DMS 273 (cell line): ENCODE data around the gene RAB3B.
"Not testable (repeated sequence)": the region's sequence is repeated elsewhere in the genome, so short reads cannot be mapped to it uniquely, and the experiment has no call there.

ENCODE experiments used
- DNase-seq: peaks from one replicate; lab custom pipeline; 2025; ENCODE audit not compliant: unreplicated experiment; lab: John Stamatoyannopoulos, UW

RAB3B gene, protein sequence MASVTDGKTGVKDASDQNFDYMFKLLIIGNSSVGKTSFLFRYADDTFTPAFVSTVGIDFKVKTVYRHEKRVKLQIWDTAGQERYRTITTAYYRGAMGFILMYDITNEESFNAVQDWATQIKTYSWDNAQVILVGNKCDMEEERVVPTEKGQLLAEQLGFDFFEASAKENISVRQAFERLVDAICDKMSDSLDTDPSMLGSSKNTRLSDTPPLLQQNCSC

DNA sequence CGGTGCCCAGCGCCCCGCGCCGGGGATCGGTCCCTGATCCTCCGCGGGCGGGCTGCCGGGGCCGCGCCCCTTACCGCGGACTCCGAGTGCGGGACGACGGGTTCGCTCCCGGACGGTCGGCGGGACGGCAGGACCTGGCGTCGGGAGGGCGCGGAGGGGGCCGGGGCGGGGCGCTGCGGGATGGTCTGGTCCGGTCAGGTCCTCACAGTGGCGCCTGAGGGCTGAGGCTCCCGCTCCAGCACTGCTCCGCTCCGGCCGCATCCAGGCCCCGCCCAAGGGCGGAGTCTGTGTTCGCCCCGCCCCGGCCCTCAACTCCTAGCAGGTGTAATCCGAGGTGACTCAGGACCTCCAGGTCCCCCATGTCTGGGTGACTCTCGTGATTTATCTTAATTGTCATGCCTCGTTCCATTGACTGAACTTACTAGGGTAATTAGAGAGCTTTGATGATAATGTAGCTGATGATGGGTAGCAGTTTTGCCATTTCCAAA is at the start of gene RAB3B:
TSS of gene RAB3B (minus strand) at position 223 of the 488 bp plus-strand sequence. CDS start 13,583 bp downstream, outside the sequence.
- DNase-seq: peak; percentile 72

DNA sequence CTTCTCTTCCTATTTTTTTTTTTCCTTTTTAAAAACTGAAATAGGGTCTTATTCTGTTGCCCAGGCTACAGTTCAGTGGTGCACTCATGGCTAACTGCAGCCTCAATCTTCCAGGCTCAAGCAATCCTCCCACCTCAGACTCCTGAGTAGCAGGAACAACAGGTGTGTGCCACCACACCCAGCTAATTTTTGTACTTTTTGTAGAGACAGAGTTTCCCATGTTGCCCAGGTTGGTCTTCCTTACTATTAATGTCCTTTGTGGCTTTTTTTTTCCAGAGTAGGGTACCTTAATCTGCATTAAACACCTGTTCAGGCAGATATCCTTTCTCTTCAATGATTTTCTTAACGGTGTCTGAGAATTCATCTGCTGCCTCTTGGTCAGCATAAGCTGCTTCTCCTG is 47.4 kb upstream of the RAB3B start:
- no peak for DNase-seq

DNA sequence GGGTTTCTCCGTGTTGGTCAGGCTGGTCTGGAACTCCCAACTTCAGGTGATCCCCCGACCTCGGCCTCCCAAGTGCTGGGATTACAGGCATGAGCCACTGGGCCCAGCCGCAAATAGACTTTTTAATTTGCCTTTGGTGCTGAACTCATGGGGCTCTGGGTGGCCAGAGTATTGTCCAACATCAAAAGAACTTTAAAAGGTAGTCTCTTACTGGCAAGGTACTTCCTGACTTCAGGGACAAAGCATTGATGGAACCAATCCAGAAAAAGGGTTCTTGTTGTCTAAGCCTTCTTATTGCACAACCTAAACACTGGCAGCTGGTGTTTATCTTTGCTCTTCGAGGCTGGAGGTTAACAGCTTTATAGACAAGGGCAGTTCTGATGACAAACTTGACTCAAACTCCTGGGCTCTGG is 46.9 kb upstream of the RAB3B start:
- peak; percentile 89 for DNase-seq

DNA sequence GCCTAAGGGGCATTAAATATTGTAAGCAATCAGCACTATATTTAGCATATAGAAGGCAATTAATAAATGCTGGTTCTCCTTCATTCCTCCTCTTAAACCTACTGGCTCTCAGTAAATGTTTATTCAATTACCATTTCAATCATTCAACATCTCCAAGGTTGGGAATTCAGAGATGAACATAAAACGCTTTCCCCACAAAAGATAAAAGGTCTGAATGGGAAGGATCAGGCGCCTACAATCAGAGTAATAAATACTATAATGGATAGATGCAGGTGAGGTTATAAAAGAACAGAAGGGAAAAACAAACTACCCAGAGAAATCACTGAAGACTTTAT is 43.5 kb upstream of the RAB3B start:
- DNase-seq: no peak

DNA sequence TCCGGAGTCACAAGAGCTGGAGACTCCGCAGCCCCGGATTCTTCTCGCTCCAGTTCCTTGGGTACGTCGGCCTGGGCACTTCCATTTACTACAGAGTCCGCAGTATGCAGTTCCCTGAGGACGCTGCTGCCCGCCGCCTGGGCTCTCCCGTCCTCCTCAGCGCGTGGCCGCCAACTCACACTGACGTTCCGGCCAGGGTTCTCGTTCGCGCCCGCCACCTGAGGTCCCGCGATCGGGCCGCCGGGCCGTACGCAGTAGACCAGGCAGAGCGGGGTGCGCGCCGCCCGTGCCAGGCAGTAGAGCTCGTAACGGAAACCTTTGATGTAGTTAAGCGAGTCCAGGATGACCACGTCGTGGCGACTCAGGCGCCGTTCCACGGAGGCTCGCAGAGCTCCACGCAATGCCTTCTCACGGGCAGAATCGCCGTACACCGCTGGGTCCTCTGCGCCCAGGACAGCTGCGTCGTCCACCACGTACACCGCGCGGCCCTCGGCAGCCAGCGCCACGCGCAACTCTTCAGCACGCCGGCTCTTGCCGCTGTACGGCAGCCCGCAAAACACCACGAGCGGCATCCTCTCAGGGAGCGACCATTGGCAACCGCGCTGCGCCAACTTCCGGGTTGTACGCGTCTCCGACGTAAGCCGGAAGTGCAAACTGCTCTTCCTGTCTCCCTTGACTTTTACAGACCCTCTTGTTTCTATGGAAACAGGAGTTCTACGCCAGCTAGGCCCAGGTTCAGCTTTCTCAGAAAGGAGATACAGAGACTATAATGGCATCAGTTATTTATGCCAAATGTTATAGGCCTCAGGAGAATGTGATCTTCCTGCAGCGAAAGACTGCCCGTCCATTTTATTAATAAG is 42.9 kb upstream of the RAB3B start, which contains the start of gene KTI12:
TSS of gene KTI12 (minus strand) at position 621 of the 860 bp plus-strand sequence. CDS start at position 572, 49 bp downstream.
- peak; percentile 97 for DNase-seq

DNA sequence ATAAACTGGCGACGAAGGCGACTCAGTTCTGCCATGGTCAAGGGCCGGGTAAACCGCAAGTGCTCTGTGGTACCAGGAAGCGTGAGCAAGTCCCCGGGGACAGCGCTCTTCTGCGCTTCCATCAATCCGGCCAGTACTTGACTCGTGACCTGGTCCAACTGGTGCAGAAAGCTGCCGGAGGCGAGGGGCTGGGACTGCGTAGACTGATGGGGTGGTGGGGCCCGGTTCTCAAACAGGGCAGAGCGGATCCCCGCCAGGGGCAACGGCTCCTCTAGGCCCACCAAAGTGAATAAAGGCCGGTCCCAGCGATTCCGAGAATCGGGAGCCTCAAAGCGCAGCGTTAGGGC is 42.3 kb upstream of the RAB3B start:
- peak; percentile 69 for DNase-seq

DNA sequence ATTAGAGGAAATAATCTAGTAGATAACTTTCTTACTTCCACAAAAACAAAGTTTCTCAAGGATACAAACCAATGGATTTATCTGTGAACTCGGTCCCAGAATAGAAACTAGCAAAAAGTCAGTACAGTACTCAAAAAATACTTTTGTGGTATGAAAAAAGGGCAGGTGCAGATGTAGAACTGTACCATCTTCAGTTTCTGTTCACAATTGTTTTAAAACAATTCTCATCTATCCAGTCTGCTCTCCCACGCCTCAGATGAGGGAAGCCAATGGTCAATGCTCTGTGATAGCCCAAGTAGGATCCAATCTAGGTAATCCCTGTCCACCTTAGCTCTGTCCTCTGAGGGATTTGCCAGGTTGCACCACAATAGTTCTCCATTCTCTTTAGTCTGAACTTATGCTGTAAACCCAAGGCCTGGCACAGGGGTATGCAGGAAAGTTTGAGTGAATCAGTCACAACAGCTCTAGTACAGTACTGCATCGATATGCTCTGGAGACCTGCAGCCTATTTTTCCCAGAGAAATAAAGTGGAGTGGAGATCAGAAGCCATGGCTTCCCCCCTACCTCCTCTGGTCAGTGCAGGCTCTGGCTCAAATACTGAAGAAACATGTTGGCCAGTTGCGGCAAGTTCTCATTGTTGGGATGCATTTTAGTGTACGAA is 41.8 kb upstream of the RAB3B start:
- peak; percentile 43 for DNase-seq

DNA sequence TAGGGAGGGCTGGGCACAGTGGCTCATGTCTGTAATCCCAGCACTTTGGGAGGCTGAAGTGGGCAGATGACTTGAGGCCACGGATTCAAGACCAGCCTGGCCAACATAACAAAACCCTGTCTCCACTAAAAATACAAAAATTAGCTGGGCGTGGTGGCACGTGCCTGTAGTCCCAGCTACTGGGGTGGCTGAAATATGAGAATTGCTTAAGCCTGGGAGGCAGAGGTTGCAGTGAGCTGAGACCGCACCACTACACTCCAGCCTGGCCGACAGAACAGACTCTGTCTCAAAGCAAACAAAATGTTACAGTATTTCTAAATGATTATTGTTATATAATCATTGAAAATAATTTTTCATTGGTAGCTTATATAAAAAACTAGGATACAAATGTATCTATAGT is 38.3 kb upstream of the RAB3B start:
- DNase-seq: not testable (repeated sequence)

DNA sequence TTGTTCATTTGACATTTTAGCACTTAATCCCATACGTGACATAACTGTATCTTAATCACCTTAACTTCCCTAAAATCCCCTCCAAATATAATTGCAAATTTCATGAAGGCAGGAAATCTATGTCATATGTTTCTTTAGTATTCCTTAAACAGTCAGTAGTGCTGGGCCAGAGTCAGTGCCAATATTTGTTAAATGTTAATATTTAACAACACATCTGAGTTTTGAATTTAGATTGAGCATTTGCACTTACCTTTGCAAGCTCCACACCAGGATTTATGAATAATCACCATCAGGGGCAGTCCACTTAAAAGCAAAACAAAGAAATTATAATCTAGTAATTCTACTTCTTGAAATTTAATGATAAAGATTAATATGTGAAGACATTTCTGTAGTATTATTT is 37.8 kb upstream of the RAB3B start:
- no peak for DNase-seq

DNA sequence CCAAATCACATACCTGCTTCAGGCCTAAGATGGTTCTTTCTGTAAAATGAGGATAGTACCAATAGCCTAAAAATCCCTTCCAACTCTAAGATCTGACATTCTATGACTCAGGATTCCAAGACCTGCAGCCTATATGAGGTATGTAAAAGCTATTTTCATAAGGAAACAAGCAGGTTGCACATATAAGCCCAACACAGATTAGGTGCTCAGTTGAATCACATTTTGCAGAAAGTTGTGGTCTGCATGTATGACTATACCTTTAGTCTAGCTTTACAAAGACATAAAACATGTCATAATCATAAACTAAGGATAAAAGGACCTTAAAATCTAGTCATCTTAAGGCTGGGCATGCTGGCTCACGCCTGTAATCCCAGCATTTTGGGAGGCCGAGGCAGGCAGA is 35.8 kb upstream of the RAB3B start:
- no peak for DNase-seq

DNA sequence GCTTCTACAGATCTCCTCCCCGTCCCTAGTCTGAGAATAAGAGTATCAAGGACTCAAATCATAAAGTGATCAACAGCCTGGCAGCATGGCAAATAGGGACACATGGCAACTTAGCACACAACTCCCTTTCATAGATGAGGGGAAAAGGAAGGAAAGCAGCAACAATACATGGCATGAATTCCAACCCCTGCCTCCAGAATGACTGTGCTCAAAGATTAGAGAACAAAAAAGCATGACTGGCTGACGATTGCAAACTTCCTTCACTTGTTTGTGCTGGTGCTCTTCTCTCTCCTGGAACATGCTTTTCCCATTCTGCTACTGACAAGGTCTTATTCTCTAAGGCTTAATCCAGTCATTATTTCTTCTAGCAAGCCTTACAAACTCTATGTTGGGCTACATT is 31.6 kb upstream of the RAB3B start:
- DNase-seq: no peak

DNA sequence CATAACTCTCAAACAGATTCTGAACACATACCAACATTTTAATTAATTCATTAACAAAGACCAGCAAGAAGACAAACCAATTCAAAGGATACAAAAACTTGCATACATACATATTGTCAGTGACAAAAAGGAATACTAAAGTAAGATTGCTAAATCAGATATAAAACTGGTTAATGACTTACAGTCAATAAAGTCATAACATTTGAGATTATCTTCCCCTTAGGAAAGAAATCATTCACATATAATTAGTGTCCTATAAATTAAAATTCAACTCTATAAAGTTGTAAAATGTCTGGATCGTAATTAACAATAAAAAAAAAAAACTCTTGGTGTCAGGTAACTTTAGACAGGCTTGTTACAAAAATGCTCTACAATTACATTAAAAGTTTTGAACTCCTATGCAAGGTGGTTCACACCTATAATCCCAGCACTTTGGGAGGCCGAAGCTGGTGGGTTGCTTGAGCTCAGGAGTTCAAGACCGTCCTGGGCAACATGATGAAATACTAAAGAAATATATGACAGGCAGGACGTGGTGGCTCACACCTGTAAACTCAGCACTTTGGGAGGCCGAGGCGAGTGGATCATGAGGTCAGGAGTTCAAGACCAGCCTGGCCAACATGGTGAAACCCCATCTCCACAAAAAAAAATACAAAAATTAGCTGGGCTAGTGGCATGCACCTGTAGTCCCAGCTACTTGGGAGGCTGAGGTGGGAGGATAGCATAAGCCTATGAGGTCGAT is 17.7 kb upstream of the RAB3B start:
- DNase-seq: no peak

DNA sequence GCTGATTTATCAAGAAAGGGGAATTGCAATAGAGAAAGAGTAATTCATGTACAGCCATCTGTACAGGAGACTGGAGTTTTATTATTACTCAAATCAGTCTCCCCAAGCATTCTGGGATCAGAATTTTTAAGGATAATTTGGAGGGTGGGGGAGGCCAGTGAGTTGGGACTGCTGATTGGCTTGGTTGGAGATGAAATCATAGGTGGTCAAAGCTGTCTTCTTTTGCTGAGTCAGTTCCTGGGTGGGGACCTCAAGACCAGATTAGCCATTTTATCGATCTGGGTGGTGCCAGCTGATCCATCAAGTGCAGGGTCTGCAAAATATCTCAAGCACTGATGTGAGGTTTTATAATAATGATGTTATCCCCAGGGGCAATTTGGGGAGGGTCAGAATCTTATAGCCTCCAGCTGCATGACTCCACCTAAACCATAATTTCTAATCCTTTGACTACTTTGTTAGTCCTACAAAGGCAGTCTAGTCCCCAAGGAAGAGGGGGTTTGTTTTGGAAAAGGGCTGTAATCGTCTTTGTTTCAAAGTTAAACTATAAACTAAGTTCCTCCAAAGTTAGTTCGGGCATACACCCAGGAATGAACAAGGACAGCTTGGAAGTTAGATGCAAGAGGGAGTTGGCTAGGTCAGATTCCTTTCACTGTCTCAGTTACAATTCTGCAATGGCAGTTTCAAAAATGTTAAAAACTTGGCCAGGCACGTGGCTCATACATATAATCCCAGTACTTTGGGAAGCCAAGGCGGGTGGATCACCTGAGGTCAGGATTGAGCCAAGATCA is 16.9 kb upstream of the RAB3B start:
- no peak for DNase-seq

DNA sequence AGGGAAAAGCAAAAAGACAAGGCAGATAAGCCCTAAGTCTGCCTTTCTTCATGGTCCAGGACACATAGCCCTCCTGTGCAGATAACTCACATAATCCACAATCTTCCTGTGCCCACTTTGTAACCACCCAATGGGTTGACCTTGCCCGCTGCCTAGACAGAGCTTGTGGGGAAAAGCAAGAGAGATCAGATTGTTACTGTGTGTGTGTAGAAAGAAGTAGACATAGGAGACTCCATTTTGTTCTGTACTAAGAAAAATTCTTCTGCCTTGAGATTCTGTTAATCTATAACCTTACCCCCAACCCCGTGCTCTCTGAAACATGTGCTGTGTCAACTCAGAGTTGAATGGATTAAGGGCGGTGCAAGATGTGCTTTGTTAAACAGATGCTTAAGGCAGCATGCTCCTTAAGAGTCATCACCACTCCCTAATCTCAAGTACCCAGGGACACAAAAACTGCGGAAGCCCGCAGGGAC is 15.6 kb upstream of the RAB3B start:
- not testable (repeated sequence) for DNase-seq

DNA sequence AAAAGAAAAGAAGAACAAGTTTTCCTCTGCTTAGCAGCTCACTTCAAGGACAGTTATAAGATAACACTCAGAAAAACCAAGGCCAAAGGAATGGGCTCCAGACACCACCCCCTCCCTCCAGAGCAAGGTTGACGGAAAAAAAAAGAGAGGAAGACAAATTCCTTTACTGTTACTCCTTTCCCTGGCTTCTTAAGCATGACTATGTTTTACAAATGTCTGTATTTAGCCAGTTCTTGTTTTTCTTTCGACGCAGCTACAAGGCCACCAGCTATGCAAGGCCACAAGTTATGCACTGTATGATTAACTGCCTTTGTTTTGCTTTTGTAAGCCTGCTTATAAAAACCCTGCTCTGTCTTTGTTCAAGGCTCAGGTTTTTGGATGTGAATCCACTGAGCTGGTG is 15.0 kb upstream of the RAB3B start:
- DNase-seq: not testable (repeated sequence)

DNA sequence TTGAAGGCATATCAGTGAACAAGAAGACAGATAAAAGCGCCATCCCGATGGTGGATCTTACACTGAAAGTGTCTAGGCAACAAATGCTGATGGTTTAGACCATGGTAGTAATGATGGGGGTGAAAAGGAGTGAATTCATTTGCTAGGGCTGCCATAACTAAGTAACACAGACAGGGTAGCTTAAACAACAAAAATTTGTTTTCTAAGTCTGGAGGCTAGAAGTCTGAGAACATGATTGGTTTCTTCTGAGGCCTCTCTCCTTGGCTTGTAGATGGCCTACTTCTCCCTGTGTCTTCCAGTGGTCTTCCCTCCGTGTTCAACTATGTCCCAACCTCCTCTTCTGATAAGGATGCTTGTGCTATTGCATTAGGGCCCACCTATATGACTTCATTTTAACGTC is 13.4 kb upstream of the RAB3B start:
- no peak for DNase-seq

DNA sequence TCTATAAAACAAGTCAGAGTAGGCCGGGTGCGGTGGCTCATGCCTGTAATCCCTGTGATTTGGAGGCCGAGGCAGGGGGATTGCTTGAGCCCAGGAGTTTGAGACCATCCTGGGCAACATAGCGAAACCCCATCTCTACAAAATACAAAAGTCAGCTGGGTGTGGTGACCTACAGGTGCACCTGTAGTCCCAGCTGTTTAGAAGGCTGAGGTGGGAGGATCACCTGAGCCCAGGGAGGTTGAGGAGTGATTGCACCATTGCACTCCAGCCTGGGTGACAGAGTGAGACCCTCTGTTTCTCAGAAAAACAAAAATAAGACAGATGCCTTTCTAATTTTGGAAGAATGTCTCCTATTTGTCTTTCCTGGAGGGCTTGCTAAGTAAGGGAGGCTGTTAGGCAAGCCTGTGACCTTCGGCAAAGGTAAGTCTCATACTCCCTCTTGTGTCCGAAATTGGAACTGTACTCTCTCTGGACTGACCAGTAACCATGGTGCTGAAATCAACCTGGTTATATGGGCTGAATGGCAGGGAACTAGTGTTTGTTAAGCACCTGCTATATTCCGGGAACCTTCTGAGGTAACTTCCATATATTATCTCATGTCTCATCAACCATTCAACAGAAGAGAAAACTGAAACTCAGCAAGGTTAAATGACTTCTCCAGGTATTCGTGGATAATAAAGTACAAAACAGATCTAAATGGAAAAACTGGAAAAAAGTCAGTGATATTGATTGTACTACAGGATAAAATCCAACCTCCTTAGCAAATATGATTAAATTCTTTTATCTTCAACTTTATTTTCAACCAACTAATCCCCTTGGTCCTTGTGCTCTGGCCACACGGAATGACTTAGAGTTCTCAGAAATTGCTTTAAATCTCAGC is 11.8 kb upstream of the RAB3B start:
- peak; percentile 94 for DNase-seq

DNA sequence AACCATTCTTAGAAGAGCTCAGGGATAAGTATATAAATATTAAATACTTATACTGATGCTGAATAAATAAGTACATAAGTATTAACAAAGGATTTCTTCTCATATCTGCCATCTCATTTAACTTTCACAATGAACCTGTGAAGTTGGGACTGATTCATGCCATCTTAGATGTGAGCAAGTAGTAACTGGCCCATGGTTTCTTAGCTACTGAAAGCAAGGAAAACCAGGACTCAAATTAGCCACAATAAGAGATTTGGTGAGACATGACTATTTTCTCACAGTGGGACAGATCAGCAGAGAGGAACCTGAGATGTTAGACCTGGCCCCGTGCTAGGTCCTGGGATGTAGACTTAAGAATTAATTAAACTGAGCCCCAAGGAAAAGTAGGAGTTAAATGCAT is 8.2 kb upstream of the RAB3B start:
- no peak for DNase-seq

DNA sequence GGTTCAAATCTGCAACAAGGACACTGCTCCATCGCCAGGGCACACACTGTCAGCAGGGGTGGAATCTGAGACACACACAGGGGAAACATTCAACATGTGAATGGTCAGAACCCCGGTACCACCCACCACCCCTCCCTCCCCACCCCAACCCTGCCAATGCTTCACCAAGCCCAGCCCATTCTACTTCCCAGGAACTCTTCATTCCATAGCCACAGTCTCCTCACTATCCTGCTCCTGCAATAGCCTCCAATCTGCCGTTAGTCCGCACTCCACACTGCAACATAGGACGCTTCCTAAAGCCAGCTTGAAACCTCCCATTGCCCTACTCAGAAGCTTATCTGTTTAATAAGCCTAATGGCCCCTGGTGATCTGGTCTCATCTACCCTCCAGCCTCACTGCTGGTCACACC is 7.5 kb upstream of the RAB3B start:
- DNase-seq: no peak
